HepG2 (cell line): Measurements from ENCODE around the gene KIAA2012. TPM values are rescaled to one million over a fixed set of nuclear protein-coding genes. Genes with fewer than 3 reads are reported as not detected.
A peak's percentile ranks its signal among the peaks of the same experiment; 100 is the strongest.

Experiments
- ATAC-seq: fragments of 200-7000 bp; cut with Tn5 transposase; 3 replicates; pipeline ENCODE4 v1.9.1; 2020; ENCODE audit warnings: mild to moderate bottlenecking, moderate library complexity
- BruUV-seq: library from RNA; stranded (reverse); fragments of 400-500 nt; replicated peaks from 2 replicates; lab custom pipeline; 2021; lab: Mats Ljungman, UMichigan
- CTCF ChIA-PET: fragments of 300-600 bp; formaldehyde crosslinking; extraction: SDS; loops from one replicate; lab custom pipeline; 2021; ENCODE audit warnings: low total read pairs, inconsistent platforms, low intra/inter-chr PET ratio; lab: Yijun Ruan, JAX
- POLR2A ChIA-PET: fragments of 350-600 bp; sonication (Branson Sonifier 250); formaldehyde crosslinking; loops from one replicate; lab custom pipeline; 2020; ENCODE audit warnings: antibody characterized with exemption, inconsistent platforms; lab: Yijun Ruan, JAX
- DNase-seq: peaks from one replicate; pipeline ENCODE4 v3.0.0-alpha.2; 2015; ENCODE audit warnings: low spot score
- FAIRE-seq: peaks from 3 replicates; lab custom pipeline; 2011; peaks lifted over from hg19 to GRCh38; lab: Jason Lieb, UNC
- H2AFZ ChIP-seq: one replicate; pipeline ENCODE4 v1.6.1; 2011; ENCODE audit warnings: low read length, inconsistent platforms
- H3K27ac ChIP-seq: fragments of 300-600 bp; 3 replicates; pipeline ENCODE4 v1.8.0; 2011; ENCODE audit warnings: mixed run types, mild to moderate bottlenecking, mixed read lengths, low read length, inconsistent platforms; ENCODE audit not compliant: insufficient read depth; ENCODE audit errors: extremely low read length
- H3K27me3 ChIP-seq, 2 experiments: fragments of 200-600 bp in 1 of 2; 2 replicates in 1 of 2; 3 replicates in 1 of 2; pipeline versions ENCODE4 v1.6.0 to v1.8.0; 2011; ENCODE audit warnings: low read length in 2 of 2, mild to moderate bottlenecking in 2 of 2, moderate library complexity in 2 of 2, inconsistent platforms in 1 of 2; ENCODE audit not compliant: insufficient read depth in 2 of 2, control insufficient read depth in 1 of 2
- H3K36me3 ChIP-seq, 2 experiments: fragments of 200-600 bp in 1 of 2; replicated peaks in 1 of 2; 2 replicates in 1 of 2; 3 replicates in 1 of 2; pipeline versions ENCODE4 v1.5.1 to v1.8.0; 2011; ENCODE audit warnings: low read length in 2 of 2, inconsistent platforms in 1 of 2; ENCODE audit not compliant: insufficient read depth in 2 of 2, control insufficient read depth in 1 of 2
- H3K4me1 ChIP-seq: 2 replicates; pipeline ENCODE4 v1.5.1; 2012; ENCODE audit warnings: low read length, inconsistent platforms; ENCODE audit not compliant: insufficient read depth
- H3K4me2 ChIP-seq: 2 replicates; pipeline ENCODE4 v1.6.0; 2011; ENCODE audit warnings: low read depth, low read length, inconsistent platforms
- H3K4me3 ChIP-seq, 3 experiments: fragments of 200-600 bp in 1 of 3; sonication (generic), shearing (Covaris generic) in 1 of 3; replicated peaks in 1 of 3; 2 replicates each; pipeline ENCODE4 v1.5.1; 2011 to 2016; ENCODE audit warnings: low read length in 3 of 3, inconsistent platforms in 2 of 3, low read depth in 2 of 3, mild to moderate bottlenecking in 2 of 3, control low read depth in 1 of 3, mixed read lengths in 1 of 3; ENCODE audit not compliant: insufficient read depth in 1 of 3
- H3K79me2 ChIP-seq: one replicate; pipeline ENCODE4 v1.6.1; 2011; ENCODE audit warnings: low read length, inconsistent platforms; ENCODE audit not compliant: insufficient read depth
- H3K9ac ChIP-seq: 2 replicates; pipeline ENCODE4 v1.6.0; 2011; ENCODE audit warnings: mild to moderate bottlenecking, low read depth, low read length, inconsistent platforms; ENCODE audit not compliant: insufficient read depth
- H3K9me3 ChIP-seq: 2 replicates; pipeline ENCODE4 v1.5.1; 2012; ENCODE audit warnings: mild to moderate bottlenecking, low read length
- H4K20me1 ChIP-seq: 2 replicates; pipeline ENCODE4 v1.6.0; 2011; ENCODE audit warnings: inconsistent platforms, mild to moderate bottlenecking, low read length, moderate library complexity; ENCODE audit not compliant: insufficient read depth
- CREM ChIP-seq, 2 experiments: sonication (generic) in 1 of 2; formaldehyde crosslinking in 1 of 2; IDR thresholded peaks; 2 replicates each; pipeline versions ENCODE4 v1.4.0 to v1.6.1; 2016 to 2020; ENCODE audit warnings: antibody characterized with exemption in 1 of 2, mild to moderate bottlenecking in 1 of 2, missing genetic modification reagents in 1 of 2
- FOSL2 ChIP-seq: sonication (generic); formaldehyde crosslinking; IDR thresholded peaks from 2 replicates; pipeline ENCODE4 v1.4.0; 2020; ENCODE audit warnings: missing genetic modification reagents
- GATAD2A ChIP-seq: IDR thresholded peaks from 2 replicates; pipeline ENCODE4 v1.6.1; 2016
- HMG20B ChIP-seq: conservative IDR thresholded peaks from 2 replicates; pipeline ENCODE4 v1.6.1; 2016; ENCODE audit warnings: missing genetic modification reagents, missing compliant biosample characterization
- KLF15 ChIP-seq: sonication (generic); formaldehyde crosslinking; IDR thresholded peaks from 2 replicates; pipeline ENCODE4 v1.8.1; 2023; ENCODE audit warnings: borderline replicate concordance, mild to moderate bottlenecking, inconsistent platforms, missing genetic modification reagents, mixed read lengths
- RELA ChIP-seq: sonication (generic); formaldehyde crosslinking; IDR thresholded peaks from 2 replicates; pipeline ENCODE4 v1.4.0; 2020; ENCODE audit warnings: missing genetic modification reagents
- ZNF318 ChIP-seq: sonication (generic); formaldehyde crosslinking; IDR thresholded peaks from 2 replicates; pipeline ENCODE4 v1.4.0; 2020; ENCODE audit warnings: mild to moderate bottlenecking, missing genetic modification reagents
- ZNF556 ChIP-seq: sonication (generic); formaldehyde crosslinking; IDR thresholded peaks from 2 replicates; pipeline ENCODE4 v1.4.0; 2020; ENCODE audit warnings: mild to moderate bottlenecking, missing genetic modification reagents, borderline replicate concordance
- ZNF766 ChIP-seq: sonication (generic); formaldehyde crosslinking; IDR thresholded peaks from 2 replicates; pipeline ENCODE4 v1.5.0; 2020; ENCODE audit warnings: missing genetic modification reagents, borderline replicate concordance
- ZNF775 ChIP-seq: sonication (generic); formaldehyde crosslinking; IDR thresholded peaks from 2 replicates; pipeline ENCODE4 v1.4.0; 2020; ENCODE audit warnings: missing genetic modification reagents, mild to moderate bottlenecking, moderate library complexity, borderline replicate concordance
- WGBS: methylation state at CpG from one replicate; pipeline ENCODE4 v1.1.6; 2017; ENCODE audit warnings: low lambda C conversion rate; 5-methylcytosine and 5-hydroxymethylcytosine counted together
- in situ Hi-C: cut with HindIII; loops from 2 replicates; pipeline ENCODE4 v1.10.0; 2017; ENCODE audit warnings: low pct_unique_long_range_greater_than_20kb; ENCODE audit not compliant: extremely low pct_ligation_motif_present
- intact Hi-C: fragments of 100-400 bp; cut with micrococcal nuclease; formaldehyde crosslinking; loops from one replicate; pipeline ENCODE4 v1.10.0; 2022; ENCODE audit not compliant: unreplicated experiment
- polyA plus RNA-seq, 8 experiments: library from polyadenylated mRNA; depleted of rRNA in 3 of 8; stranded (reverse) in 7 of 8; unstranded in 1 of 8; fragments of >200 nt; fragmentation: Illumina TruSeq in 4 of 8; extraction: Trizol in 4 of 8; gene quantifications; 2 replicates each; pipeline versions ENCODE4 v1.2.1 to v1.2.3, GENCODE V29; 2011 to 2016; ENCODE audit warnings: low read depth in 4 of 8, missing spikeins in 1 of 8, mixed read lengths in 1 of 8; ENCODE audit not compliant: insufficient read depth in 1 of 8
- total RNA-seq, 5 experiments: library from RNA; depleted of rRNA; stranded (reverse); fragments of >200 nt; fragmentation: Illumina TruSeq; extraction: Trizol; gene quantifications; 2 replicates each; pipeline ENCODE4 v1.2.3, GENCODE V29; 2016; ENCODE audit warnings: low read depth in 1 of 5

The KIAA2012 gene
- total and polyA plus RNA-seq, 2 of the 13 experiments (the other 11 are each of a cell fraction or from before 2014, with no cell fraction given) = not detected

GRCh38 chr2:202037086-202037485 lies 36.0 kb upstream of the KIAA2012 start:
- peaks cover 2 to 37% of the 10 kb centered on the region in 2 experiments; a peak in 4 of 5 replicates for H3K27me3 ChIP-seq
- no peak overlapping the region for H3K27ac ChIP-seq
- BruUV-seq = no TSS peak
- POLR2A ChIA-PET = no interaction called here
- no peaks in the 10 kb centered on the region for H3K79me2 ChIP-seq
- TF ChIP-seq ZNF766 (no peak), ZNF556 (CRISPR knock-in tag) (no peak), GATAD2A (no peak), CREM (IDR thresholded peaks at IDR 0.05) (no peak), CREM (CRISPR knock-in tag; IDR thresholded peaks at IDR 0.05) (no peak), ZNF775 (no peak), HMG20B (no peak), RELA (no peak)
- TF ChIP-seq, all 625 proteins: peak for 0
- Histone ChIP-seq H3K4me2 (no peak overlapping the region), H2AFZ (no peak overlapping the region), H3K4me1 (peaks cover 34% of the 10 kb centered on the region), H3K36me3 (no peaks in the 10 kb centered on the region), H3K9ac (no peak overlapping the region), H4K20me1 (no peaks in the 10 kb centered on the region), H3K9me3 (no peaks in the 10 kb centered on the region), H3K4me3 (no peak overlapping the region)
- no peak for ATAC-seq
- intact Hi-C loops (no loop called here), in situ Hi-C loops (no loop called here)
- CTCF ChIA-PET = no interaction called here
- no peak for DNase-seq
- peak; percentile 4 for FAIRE-seq
- 73% methylated on average over 7 of the region's 7 CpGs for WGBS

GRCh38 chr2:202038471-202039277 lies 34.4 kb upstream of the KIAA2012 start:
- FAIRE-seq (no peak), ATAC-seq (no peak; the same call in 2 of the 3 replicates), DNase-seq (no peak)
- 22% methylated on average over 4 of the region's 4 CpGs for WGBS
- CTCF ChIA-PET = no interaction called here
- no peaks in the 10 kb centered on the region for H3K36me3 ChIP-seq
- no TSS peak for BruUV-seq
- H3K9ac ChIP-seq = no peak overlapping the region
- intact Hi-C loops (no loop called here), in situ Hi-C loops (no loop called here)
- no peak overlapping the region for H3K27ac ChIP-seq
- H3K4me2 ChIP-seq = peak overlapping the region; percentile 26; the same call in 1 of the 2 replicates
- H3K4me3 ChIP-seq = no peak overlapping the region
- no peaks in the 10 kb centered on the region for H3K79me2 ChIP-seq
- no peak overlapping the region for H2AFZ ChIP-seq
- peaks cover 21% of the 10 kb centered on the region; the same call in 1 of the 2 replicates for H3K4me1 ChIP-seq
- H3K27me3 ChIP-seq = peaks cover 0 to 27% of the 10 kb centered on the region in 2 experiments; a peak in 3 of 5 replicates
- H3K9me3 ChIP-seq = no peaks in the 10 kb centered on the region
- H4K20me1 ChIP-seq = no peaks in the 10 kb centered on the region
- POLR2A ChIA-PET = no interaction called here
- TF ChIP-seq KLF15 (CRISPR knock-in tag) (no peak), ZNF318 (no peak), FOSL2 (CRISPR knock-in tag) (0 out of 2 replicates have a peak, but pooled peaks have one; percentile 46)
